Epithelial cell of esophagus (primary cell): ENCODE measurements around the gene COMT.

Experiments
- DNase-seq: peaks from one replicate; pipeline ENCODE4 v3.0.0; 2010; ENCODE audit warnings: low read depth
- H3K4me3 ChIP-seq: 2 replicates; pipeline ENCODE4 v1.5.1; 2011; ENCODE audit warnings: mild to moderate bottlenecking, low read length, control low read depth
- TF ChIP-seq, protein P1 (sequence below): IDR thresholded peaks from 2 replicates; pipeline ENCODE4 v1.5.1; 2011; ENCODE audit warnings: low read depth, mild to moderate bottlenecking, low read length, control low read depth, inconsistent platforms; ENCODE audit not compliant: insufficient read depth; ENCODE audit errors: missing control alignments

Gene COMT

DNA sequence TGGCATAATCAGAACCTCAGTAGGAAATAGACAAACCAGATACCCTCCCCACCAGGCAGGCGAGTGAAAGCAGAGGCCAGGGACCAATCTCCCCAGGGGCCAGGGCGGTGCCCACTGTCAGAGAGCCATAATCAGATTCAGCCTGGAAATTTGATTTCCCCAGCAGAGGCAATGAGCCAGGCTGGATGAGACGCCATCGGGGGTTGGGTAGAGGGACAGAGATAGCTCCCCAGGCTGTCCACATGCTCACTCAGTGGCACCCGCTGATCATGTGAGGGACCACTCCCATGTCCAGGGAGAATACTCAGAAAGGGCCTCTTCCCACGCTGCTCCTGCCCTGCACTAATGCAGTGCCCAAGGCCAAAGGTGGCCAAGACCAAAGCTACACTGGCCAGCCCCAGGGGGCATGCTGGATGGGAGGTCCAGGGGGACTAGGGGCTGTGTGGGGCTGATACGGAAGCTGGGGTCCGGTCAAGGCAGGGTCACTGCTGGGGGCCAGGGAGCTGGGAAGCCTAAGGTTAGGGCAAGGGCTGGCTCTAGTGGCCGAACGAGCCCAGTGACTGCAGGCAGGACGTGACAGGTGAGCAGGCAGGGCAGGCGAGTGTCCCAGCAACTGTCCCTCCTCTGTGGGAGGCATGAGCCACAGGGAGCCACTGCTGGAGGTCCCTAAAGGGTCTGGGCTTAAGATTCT is 55.3 kb downstream of the COMT start:
- TF ChIP-seq, protein P1, sequence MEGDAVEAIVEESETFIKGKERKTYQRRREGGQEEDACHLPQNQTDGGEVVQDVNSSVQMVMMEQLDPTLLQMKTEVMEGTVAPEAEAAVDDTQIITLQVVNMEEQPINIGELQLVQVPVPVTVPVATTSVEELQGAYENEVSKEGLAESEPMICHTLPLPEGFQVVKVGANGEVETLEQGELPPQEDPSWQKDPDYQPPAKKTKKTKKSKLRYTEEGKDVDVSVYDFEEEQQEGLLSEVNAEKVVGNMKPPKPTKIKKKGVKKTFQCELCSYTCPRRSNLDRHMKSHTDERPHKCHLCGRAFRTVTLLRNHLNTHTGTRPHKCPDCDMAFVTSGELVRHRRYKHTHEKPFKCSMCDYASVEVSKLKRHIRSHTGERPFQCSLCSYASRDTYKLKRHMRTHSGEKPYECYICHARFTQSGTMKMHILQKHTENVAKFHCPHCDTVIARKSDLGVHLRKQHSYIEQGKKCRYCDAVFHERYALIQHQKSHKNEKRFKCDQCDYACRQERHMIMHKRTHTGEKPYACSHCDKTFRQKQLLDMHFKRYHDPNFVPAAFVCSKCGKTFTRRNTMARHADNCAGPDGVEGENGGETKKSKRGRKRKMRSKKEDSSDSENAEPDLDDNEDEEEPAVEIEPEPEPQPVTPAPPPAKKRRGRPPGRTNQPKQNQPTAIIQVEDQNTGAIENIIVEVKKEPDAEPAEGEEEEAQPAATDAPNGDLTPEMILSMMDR = no peak
- DNase-seq = no peak
- no peak overlapping the region for H3K4me3 ChIP-seq

DNA sequence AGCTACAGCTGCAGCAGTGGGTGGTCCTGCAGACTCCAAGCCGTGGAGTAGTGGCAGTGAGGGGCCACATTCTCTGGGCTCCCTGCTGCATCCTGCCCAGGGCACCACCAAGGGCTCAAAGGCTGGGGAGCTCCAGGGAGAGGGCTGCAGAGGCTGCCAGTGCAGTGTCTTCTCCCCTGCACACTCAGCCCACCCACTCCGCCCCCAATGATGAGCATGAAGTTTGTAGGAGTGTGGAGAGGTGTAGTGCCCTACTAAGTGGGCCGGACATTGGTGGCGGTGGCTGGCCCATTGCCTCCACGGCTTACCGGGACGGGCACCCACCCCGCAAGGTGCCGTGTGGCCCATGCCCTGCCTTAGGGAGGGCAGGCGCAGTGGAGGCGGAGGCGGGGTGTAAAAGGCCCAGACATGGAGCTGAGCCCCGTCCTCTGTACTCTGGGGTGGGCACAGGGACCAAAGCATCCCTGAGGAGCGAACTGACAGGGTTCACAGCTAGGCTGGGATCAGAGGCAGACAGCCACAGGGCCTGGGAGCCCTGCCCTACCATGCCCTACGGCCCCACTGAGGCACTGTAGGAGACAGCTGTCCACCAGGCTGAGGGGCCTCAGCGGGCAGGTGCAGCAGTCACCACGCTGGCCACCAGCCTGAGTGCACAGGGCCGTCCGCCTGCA is 56.1 kb downstream of the COMT start:
- DNase-seq = no peak
- TF ChIP-seq, protein P1 = no peak
- no peak overlapping the region for H3K4me3 ChIP-seq

- DNase-seq = no peak
- TF ChIP-seq, protein P1 = no peak
- H3K4me3 ChIP-seq = no peak overlapping the region
Observed at GRCh38 chr22:19998232-19998951, 56.8 kb downstream of the COMT start.

GRCh38 chr22:19998991-19999820 is 57.6 kb downstream of the COMT start:
- DNase-seq = no peak
- TF ChIP-seq, protein P1 = no peak
- no peak overlapping the region for H3K4me3 ChIP-seq

DNA sequence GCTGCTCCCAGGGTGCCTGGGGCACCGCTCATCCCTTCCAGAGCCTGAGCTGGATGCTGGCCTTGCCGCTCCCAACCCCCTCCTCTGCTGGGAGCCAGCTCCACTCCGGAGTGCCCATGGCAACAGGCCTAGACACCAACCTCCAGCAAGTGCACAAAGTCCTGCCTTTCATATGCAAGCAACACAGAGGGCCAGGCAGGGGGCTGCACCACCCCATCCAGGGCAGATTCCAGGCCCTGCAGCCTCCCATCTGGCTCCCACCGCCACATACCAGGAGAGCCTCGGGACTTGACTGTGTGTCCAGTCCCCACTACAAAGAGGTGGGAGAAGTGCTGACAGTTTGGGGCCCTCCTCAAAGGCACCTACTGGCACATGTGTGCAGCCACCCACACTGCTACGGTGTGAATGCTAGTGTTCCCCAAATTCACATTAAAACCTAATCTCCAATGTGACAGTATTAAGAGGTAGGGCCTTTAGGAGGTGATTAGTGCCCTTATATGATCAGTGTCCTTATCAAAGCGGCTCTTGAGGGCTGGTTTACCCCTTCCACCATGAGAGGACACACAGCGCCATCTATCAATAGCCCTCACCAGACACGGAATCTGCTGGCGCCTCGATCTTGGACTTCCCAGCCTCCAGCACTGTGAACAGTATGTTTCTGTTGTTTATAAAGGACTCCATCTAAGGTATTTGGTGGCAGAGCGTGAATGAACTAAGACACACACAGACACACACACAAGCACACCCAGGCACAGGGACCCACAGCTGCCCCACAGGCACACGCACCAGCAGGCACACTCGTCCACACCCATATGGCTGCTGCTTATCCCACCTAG is 58.9 kb downstream of the COMT start:
- TF ChIP-seq, protein P1 = no peak
- DNase-seq = no peak
- no peak overlapping the region for H3K4me3 ChIP-seq
